DMS153 (cell line): ENCODE measurements around the gene GREB1L.

Experiments used
- DNase-seq: peaks from one replicate; lab custom pipeline; 2025; lab: John Stamatoyannopoulos, UW

Gene GREB1L

GRCh38 chr18:21489119-21489750, 247.2 kb downstream of the GREB1L start:
- no peak for DNase-seq

- no peak for DNase-seq
These were observed 248.0 kb downstream of the GREB1L start for GRCh38 chr18:21489919-21490495.

GRCh38 chr18:21490748-21491147, 248.7 kb downstream of the GREB1L start:
- no peak for DNase-seq

GRCh38 chr18:21496277-21496835, 254.3 kb downstream of the GREB1L start:
- no peak for DNase-seq

GRCh38 chr18:21499997-21500396, 258.0 kb downstream of the GREB1L start:
- DNase-seq = no peak

GRCh38 chr18:21502661-21503060, 260.6 kb downstream of the GREB1L start:
- DNase-seq = no peak

GRCh38 chr18:21507913-21508701, 266.1 kb downstream of the GREB1L start:
- DNase-seq = no peak

- DNase-seq = no peak
These were observed 267.0 kb downstream of the GREB1L start for GRCh38 chr18:21509062-21509461.

GRCh38 chr18:21513292-21513691, 271.3 kb downstream of the GREB1L start:
- DNase-seq = no peak

- no peak for DNase-seq
These were observed 271.7 kb downstream of the GREB1L start for GRCh38 chr18:21513741-21514140.

- no peak for DNase-seq
These were observed 280.5 kb downstream of the GREB1L start for GRCh38 chr18:21522530-21522929.

GRCh38 chr18:21525916-21526315, 283.9 kb downstream of the GREB1L start:
- no peak for DNase-seq

GRCh38 chr18:21526463-21526862, 284.4 kb downstream of the GREB1L start:
- no peak for DNase-seq

- no peak for DNase-seq
These were observed 292.3 kb downstream of the GREB1L start for GRCh38 chr18:21534327-21534726.

- no peak for DNase-seq
These were observed 296.2 kb downstream of the GREB1L start for GRCh38 chr18:21538230-21538629.

- no peak for DNase-seq
These were observed 304.4 kb downstream of the GREB1L start for GRCh38 chr18:21546423-21546822.

- no peak for DNase-seq
These were observed 306.6 kb downstream of the GREB1L start for GRCh38 chr18:21548647-21549046.

GRCh38 chr18:21550510-21550970, 308.5 kb downstream of the GREB1L start:
- DNase-seq = no peak

GRCh38 chr18:21557607-21558253, 315.7 kb downstream of the GREB1L start:
- DNase-seq = no peak

GRCh38 chr18:21559195-21559594, 317.2 kb downstream of the GREB1L start:
- no peak for DNase-seq

GRCh38 chr18:21571772-21572171, 329.7 kb downstream of the GREB1L start:
- no peak for DNase-seq
